Stimulated activated CD4-positive, alpha-beta T cell treated with anti-CD3 and anti-CD28 coated beads, Interleukin-15, amount 100 ng/mL, for 1 hour (primary cell): ENCODE measurements around the gene CD300H.
"Not testable (repeated sequence)": the region's sequence is repeated elsewhere in the genome, so short reads cannot be mapped to it uniquely, and the experiment has no call there.

Experiments used
- DNase-seq, 2 donors: peaks; one replicate each; pipeline ENCODE4 v3.0.0-alpha.2; 2020; ENCODE audit warnings: low read depth in 1 of 2, low spot score in 1 of 2

CD300H gene

GRCh38 chr17:74528491-74529199, 38.7 kb downstream of the CD300H start:
- DNase-seq: no peak

- DNase-seq: no peak
These were observed 39.6 kb downstream of the CD300H start for GRCh38 chr17:74527756-74528155.

- DNase-seq: no peak
These were observed 40.2 kb downstream of the CD300H start for GRCh38 chr17:74527081-74527480.

GRCh38 chr17:74526681-74527080, 40.6 kb downstream of the CD300H start:
- no peak for DNase-seq

GRCh38 chr17:74525781-74526288, 41.5 kb downstream of the CD300H start:
- no peak for DNase-seq

- DNase-seq: no peak
These were observed 41.9 kb downstream of the CD300H start for GRCh38 chr17:74525465-74525725.

- DNase-seq: no peak
These were observed 42.5 kb downstream of the CD300H start for GRCh38 chr17:74524653-74525464.

- DNase-seq: no peak
These were observed 44.0 kb downstream of the CD300H start for GRCh38 chr17:74523308-74523707.

GRCh38 chr17:74522381-74523105, 44.8 kb downstream of the CD300H start:
- DNase-seq: no peak

- no peak for DNase-seq
These were observed 45.6 kb downstream of the CD300H start for GRCh38 chr17:74521701-74522201.

GRCh38 chr17:74520790-74521480, 46.4 kb downstream of the CD300H start:
- DNase-seq: no peak

- DNase-seq: no peak
These were observed 47.3 kb downstream of the CD300H start for GRCh38 chr17:74520016-74520434.

- DNase-seq: not testable (repeated sequence)
These were observed 48.8 kb downstream of the CD300H start for GRCh38 chr17:74518413-74518981.

GRCh38 chr17:74516561-74517328, 50.6 kb downstream of the CD300H start:
- no peak for DNase-seq

GRCh38 chr17:74515941-74516340, 51.4 kb downstream of the CD300H start:
- DNase-seq: no peak

GRCh38 chr17:74514632-74515334, 52.5 kb downstream of the CD300H start:
- DNase-seq: no peak

- no peak for DNase-seq
These were observed 53.2 kb downstream of the CD300H start for GRCh38 chr17:74513987-74514631.

- no peak for DNase-seq
These were observed 54.7 kb downstream of the CD300H start for GRCh38 chr17:74512624-74513091.

- no peak for DNase-seq
These were observed 55.3 kb downstream of the CD300H start for GRCh38 chr17:74512036-74512435.
